Gastrocnemius medialis (tissue), 4 donors: ENCODE results near the gene PACSIN1.

Experiments used
- CTCF ChIP-seq, 5 experiments: fragments of 450-650 bp in 3 of 5; fragments of 200-600 bp in 2 of 5; sonication (generic) in 2 of 5; IDR thresholded peaks in 4 of 5; conservative IDR thresholded peaks in 1 of 5; 1 replicate in 4 of 5; 2 replicates in 1 of 5; pipeline ENCODE4 v1.5.1; 2016 to 2019; ENCODE audit warnings: antibody characterized with exemption in 5 of 5, mild to moderate bottlenecking in 3 of 5, moderate library complexity in 3 of 5
- POLR2A ChIP-seq, 2 donors: fragments of 450-650 bp; IDR thresholded peaks; one replicate each; pipeline ENCODE4 v1.6.1; 2017; ENCODE audit warnings: antibody characterized with exemption in 2 of 2, mild to moderate bottlenecking in 2 of 2, moderate library complexity in 2 of 2

GRCh38 chr6:34493344-34493743 is 27.5 kb downstream of the PACSIN1 start:
- TF ChIP-seq CTCF (IDR thresholded peaks at IDR 0.05 in 4 of 5, conservative IDR thresholded peaks at IDR 0.05 in 1 of 5) (no peak), POLR2A (IDR thresholded peaks at IDR 0.05) (no peak)
